HK-2 (cell line): Measurements from ENCODE around the gene KIAA0040.

Experiments
- DNase-seq: peaks from one replicate; pipeline ENCODE4 v3.0.0-alpha.2; 2018; ENCODE audit not compliant: unreplicated experiment

Gene KIAA0040

GRCh38 chr1:175192630-175193526 lies at the start of gene KIAA0040:
Gene KIAA0040, minus strand, starts transcription at chr1:175192776. Its CDS starts 31,763 bp downstream, at chr1:175161013.
- peak; percentile 57 for DNase-seq

GRCh38 chr1:175237389-175237788 lies 44.8 kb upstream of the KIAA0040 start:
- DNase-seq, result no peak

DNA sequence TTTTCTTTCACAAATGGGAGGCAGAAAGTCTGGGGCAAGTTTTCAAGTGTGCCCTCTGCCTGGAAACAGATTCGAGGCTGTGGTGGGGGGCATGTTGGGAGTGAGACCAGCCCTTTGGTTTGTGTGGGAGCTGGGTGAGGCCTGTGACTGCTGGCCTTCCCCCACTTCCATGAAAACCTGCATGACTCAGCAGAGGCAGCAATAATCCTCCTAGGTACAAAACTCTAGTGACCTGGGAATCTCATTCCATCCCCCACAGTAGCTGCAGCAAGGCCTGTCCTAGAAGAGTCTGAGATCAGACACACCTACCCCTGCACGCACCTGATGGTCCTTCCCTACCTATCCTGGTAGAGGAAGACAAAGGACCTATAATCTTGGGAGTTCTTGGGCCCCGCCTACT lies 42.1 kb upstream of the KIAA0040 start:
- no peak for DNase-seq

DNA sequence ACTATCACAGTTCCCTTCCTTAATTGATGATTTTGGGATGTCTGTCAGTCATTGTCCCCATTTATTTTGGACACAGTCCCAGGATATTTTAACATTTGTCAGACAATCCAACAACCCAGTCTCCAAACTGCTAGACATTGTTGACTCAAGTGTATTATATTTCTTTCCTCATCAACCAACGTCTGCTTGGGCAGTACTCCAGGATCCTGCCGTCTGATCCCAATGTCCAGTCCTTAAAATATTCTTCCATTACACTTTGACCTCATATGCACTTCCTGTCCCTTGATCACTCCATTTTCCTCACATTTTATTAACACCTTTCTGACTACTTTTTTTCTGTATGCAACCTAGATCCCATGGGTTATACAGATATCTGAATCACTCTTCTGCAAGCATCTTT lies 39.8 kb upstream of the KIAA0040 start:
- no peak for DNase-seq

DNA sequence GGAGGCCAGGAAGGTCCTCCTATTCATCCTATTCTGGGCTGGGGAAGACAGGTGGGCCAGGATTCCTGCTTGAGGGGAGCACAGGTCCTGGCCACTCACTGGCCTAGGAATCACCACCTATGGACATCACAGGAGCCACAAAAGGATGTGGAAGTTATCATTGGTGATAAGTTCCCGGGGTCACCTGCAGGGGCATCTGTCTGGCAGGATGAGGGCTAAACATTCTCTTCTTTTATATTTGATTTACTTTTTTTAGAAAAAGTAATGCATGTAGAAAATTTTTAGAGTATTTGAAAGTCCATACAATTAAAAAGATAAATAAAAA lies 33.2 kb upstream of the KIAA0040 start:
- DNase-seq, result no peak

DNA sequence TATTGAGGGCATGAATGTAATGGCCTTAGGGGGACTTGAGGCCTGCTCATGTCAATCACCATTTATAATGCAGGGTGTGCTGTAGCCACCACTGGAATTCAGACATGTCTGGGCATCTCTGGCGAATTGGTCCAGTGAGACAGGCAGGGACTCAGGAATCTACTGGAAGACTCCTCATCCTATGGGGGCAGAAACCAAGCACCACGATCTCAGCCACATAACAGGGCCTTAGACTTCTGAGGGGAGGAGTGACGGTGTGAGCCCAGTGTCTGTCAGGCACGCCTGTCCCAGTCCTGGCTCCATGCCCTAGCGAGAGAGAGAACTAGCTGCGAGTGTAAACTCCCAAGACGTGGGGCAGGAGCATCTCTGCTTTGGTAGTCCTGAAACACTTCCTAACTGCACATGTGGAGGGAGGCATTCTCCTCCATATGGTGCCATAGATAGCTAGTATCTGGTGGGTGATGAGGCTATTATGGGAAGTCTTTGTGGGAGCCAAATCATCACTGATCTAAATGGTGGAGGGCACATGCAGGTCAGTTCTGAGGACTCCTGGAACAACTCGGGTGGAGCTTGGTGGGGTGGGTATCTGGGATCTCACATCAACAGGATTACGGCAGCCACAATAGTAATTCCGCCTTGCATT lies 29.8 kb upstream of the KIAA0040 start:
- no peak for DNase-seq

DNA sequence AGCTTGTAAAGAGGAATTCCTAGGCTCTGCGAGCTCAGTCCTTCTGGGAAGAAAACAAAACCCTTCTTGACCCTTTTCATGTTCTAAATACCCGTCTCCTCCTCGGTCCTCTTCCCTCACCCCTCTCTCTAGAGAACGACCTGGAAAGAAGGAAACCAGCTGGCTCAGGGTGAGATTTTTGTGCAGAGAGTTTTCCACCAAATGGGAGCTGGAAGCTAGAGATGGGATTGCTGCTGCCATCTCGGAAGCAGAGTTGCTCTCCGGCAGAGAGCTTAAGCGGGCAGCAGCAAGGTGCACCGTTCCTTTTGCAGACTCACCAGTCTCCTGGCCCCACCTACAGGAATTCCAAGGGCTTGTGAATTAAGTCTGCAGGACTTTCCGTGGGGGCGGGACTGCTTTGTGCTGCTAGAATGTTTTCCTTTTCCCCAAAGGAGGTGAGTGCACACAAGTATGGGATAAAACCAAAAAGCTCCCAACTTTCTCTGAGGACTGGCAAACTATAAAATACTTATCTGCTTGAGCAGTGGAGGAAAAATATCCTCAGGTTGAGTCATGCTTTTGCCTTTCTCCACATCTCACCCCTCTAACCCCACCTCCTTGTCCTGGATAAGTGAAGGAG lies 29.1 kb upstream of the KIAA0040 start:
- peak; percentile 6 for DNase-seq

DNA sequence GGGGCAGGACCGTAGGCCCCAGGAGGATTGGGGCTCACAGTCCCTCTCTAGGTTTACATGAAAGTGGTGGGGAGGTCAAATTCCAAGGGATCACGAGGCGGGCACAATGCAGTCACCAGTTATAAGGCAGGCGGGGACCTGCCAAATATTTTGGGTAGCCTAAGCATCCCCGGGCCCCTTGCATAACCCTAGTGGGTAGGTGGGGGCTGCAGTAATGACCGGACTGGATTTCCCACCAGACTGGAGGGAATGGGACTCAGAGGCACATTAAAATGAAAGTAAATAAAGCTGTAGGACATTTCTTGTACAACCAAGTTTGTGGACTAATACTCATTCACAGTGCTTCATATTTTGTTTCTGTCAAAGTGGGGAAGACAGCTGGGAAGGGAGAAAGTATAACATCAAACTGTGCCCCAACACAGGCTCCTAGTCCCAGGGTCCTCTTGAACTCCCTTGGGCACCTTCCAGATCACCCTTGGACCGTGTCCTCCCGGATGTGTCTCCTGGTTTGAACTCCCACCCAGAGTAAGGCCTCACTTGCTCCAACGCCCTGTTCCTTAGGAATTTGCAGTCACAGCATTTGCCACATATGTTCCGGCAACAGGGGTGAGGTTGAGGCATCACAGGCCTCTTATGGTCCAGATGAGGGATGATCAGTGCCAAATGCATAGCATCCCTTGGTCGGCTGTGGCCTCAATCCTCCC lies 28.4 kb upstream of the KIAA0040 start:
- DNase-seq, result no peak

GRCh38 chr1:175219774-175220173 lies 27.2 kb upstream of the KIAA0040 start:
- no peak for DNase-seq

GRCh38 chr1:175218786-175219434 lies 26.3 kb upstream of the KIAA0040 start:
- no peak for DNase-seq

- DNase-seq, result no peak
These were observed 25.4 kb upstream of the KIAA0040 start for GRCh38 chr1:175217721-175218531.

DNA sequence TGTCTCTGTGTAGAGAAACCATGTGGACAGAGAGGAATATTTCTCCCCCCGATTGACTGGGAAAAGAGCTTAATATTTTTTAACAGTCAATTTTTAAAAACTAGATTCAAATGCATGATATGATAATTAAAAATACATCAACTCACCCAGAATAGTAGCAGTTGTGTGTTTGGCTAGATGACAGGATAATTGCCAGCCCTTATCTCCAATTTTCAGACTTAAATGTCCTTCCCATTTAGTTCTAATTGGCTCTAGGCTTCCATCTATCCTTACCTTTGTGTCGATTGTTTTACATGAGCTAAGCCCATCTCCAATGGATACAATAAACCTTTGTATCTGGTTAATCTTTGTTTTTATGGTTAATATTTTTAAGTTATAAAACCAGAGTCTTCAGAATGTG lies 23.9 kb upstream of the KIAA0040 start:
- DNase-seq, result no peak

DNA sequence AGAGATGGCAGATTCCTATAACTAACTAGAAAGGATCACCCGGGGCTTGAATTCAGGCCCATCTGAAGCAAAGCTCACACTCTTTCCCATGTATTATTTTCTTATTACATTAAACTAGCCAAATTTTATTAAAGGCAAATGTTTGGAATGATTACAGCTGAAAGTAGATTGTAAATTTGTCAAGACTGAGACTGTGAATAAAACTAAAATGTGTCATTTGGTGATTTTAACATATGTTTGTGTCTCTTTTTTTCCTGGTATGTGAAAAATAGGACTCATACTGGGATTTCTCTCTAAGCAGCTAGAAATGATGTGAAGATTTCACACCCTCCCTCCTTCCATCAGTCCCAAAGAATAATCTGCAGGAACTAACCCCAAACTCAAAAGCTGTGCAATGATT lies 19.1 kb upstream of the KIAA0040 start:
- DNase-seq, result no peak

- no peak for DNase-seq
These were observed 18.2 kb upstream of the KIAA0040 start for GRCh38 chr1:175210744-175211143.

GRCh38 chr1:175209493-175209921 lies 16.9 kb upstream of the KIAA0040 start:
- DNase-seq, result no peak

- DNase-seq, result no peak
These were observed 16.4 kb upstream of the KIAA0040 start for GRCh38 chr1:175208773-175209492.

GRCh38 chr1:175207971-175208370 lies 15.4 kb upstream of the KIAA0040 start:
- DNase-seq, result no peak

DNA sequence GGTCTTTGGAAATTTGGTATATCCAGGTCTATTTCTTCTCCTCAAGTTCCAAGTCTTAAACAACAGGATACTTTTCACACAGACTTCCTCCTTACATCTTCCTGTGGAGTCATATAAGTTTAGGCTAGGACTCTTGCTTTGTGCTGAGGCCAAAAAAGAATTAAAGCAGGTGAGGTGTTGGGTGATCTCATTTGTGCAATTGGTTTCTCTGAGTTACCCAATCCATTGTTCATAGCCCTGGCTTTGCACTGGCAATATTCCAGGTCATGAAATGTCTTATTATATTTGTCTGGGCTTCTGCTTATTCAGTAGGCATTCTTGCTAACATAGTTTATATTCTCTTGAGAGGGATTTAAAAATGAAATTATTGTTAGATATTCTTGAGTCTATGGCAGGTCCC lies 14.1 kb upstream of the KIAA0040 start:
- no peak for DNase-seq

DNA sequence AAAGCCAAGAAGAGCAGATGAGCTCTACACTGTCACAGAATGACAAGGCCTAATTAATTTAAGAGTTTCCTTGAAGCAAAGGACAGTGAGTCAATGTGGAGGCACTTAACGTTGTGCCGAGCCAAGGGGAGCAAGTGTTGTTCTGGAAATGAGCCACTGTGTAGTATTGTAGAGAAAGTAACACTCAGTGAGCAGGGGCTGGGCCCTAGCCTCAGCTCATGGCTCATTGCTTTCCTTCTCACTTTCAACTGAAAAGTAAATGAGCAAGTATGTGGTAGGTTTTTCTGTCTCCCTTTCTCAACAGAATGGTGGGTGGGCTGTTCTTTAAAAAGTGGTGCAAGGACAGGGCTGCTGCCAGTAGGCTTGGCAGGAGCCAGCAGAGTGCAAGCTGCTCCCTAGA lies 11.8 kb upstream of the KIAA0040 start:
- DNase-seq, result no peak

- no peak for DNase-seq
These were observed 11.0 kb upstream of the KIAA0040 start for GRCh38 chr1:175203570-175204068.
